PC-3 (cell line): ENCODE data around the gene THSD7A. TPM values are rescaled to one million over a fixed set of nuclear protein-coding genes. Genes with fewer than 3 reads are reported as not detected.

Experiments
- ATAC-seq: fragments of 200-7000 bp; cut with Tn5 transposase; 2 replicates; pipeline ENCODE4 v1.9.1; 2020; ENCODE audit warnings: mild to moderate bottlenecking, moderate library complexity
- BruUV-seq: library from RNA; stranded (reverse); fragments of 400-500 nt; replicated peaks from 2 replicates; lab custom pipeline; 2021; lab: Mats Ljungman, UMichigan
- CTCF ChIA-PET: fragments of 300-600 bp; sonication (Branson Sonifier 250); formaldehyde crosslinking; loops from one replicate; lab custom pipeline; 2022; ENCODE audit warnings: antibody characterized with exemption; lab: Charles Lee
- POLR2A ChIA-PET: fragments of 300-600 bp; sonication (Branson Sonifier 250); formaldehyde crosslinking; loops from one replicate; lab custom pipeline; 2022; ENCODE audit warnings: antibody characterized with exemption; ENCODE audit not compliant: unreplicated experiment; lab: Charles Lee
- DNase-seq: peaks from one replicate; pipeline ENCODE4 v3.0.0-alpha.2; 2015
- H2AFZ ChIP-seq: fragments of 300-600 bp; sonication (generic); 2 replicates; pipeline ENCODE4 v1.6.0; 2016; ENCODE audit warnings: antibody characterized with exemption, low read length
- H3F3A ChIP-seq: fragments of 300-600 bp; sonication (generic); one replicate; pipeline ENCODE4 v1.6.0; 2017; ENCODE audit warnings: antibody characterized with exemption, low read length, control low read depth, mild to moderate bottlenecking; ENCODE audit not compliant: unreplicated experiment
- H3K27ac ChIP-seq: fragments of 300-600 bp; sonication (generic); 2 replicates; pipeline ENCODE4 v1.5.1; 2016; ENCODE audit warnings: mild to moderate bottlenecking, low read length
- H3K27me3 ChIP-seq: fragments of 300-600 bp; sonication (generic); 2 replicates; pipeline ENCODE4 v1.6.1; 2016; ENCODE audit warnings: low read length, mixed read lengths
- H3K36me3 ChIP-seq: fragments of 300-600 bp; sonication (generic); 2 replicates; pipeline ENCODE4 v1.6.1; 2016; ENCODE audit warnings: low read depth, mixed run types, low read length, mixed read lengths
- H3K4me1 ChIP-seq: fragments of 300-600 bp; sonication (generic); 2 replicates; pipeline ENCODE4 v1.5.1; 2016; ENCODE audit warnings: low read length; ENCODE audit not compliant: insufficient read depth
- H3K4me2 ChIP-seq: fragments of 300-600 bp; sonication (generic); 2 replicates; pipeline ENCODE4 v1.6.0; 2016; ENCODE audit warnings: low read length
- H3K4me3 ChIP-seq: fragments of 300-600 bp; sonication (generic); 2 replicates; pipeline ENCODE4 v1.5.1; 2016; ENCODE audit warnings: mild to moderate bottlenecking, low read length, mixed read lengths
- H3K79me2 ChIP-seq: fragments of 300-600 bp; sonication (generic); 2 replicates; pipeline ENCODE4 v1.6.1; 2017; ENCODE audit warnings: low read length, mixed read lengths
- H3K9ac ChIP-seq: fragments of 300-600 bp; sonication (generic); 2 replicates; pipeline ENCODE4 v1.6.0; 2016; ENCODE audit warnings: mild to moderate bottlenecking, low read length
- H3K9me2 ChIP-seq: fragments of 300-600 bp; sonication (generic); replicated peaks from 2 replicates; pipeline ENCODE4 v1.6.1; 2016; ENCODE audit warnings: mixed run types, low read length, mixed read lengths
- H3K9me3 ChIP-seq: fragments of 300-600 bp; sonication (generic); 2 replicates; pipeline ENCODE4 v1.6.1; 2016; ENCODE audit warnings: low read length, mixed read lengths
- H4K20me1 ChIP-seq: fragments of 300-600 bp; sonication (generic); 2 replicates; pipeline ENCODE4 v1.6.1; 2016; ENCODE audit warnings: low read length, mixed read lengths
- CTCF ChIP-seq: fragments of 300-600 bp; sonication (generic); conservative IDR thresholded peaks from 2 replicates; pipeline ENCODE4 v1.5.1; 2017; ENCODE audit warnings: antibody characterized with exemption, low read depth, mild to moderate bottlenecking, low read length
- EZH2 ChIP-seq: fragments of 300-600 bp; sonication (generic); IDR thresholded peaks from one replicate; pipeline ENCODE4 v1.6.1; 2017; ENCODE audit warnings: antibody characterized with exemption, mild to moderate bottlenecking, low read length; ENCODE audit not compliant: unreplicated experiment
- EZH2phosphoT487 ChIP-seq: fragments of 300-600 bp; sonication (generic); IDR thresholded peaks from 2 replicates; pipeline ENCODE4 v1.6.1; 2018; ENCODE audit warnings: mild to moderate bottlenecking, antibody characterized with exemption, low read length, borderline replicate concordance
- intact Hi-C: fragments of 100-400 bp; cut with micrococcal nuclease; formaldehyde crosslinking; loops from 2 replicates; pipeline ENCODE4 v1.9.0; 2023
- total RNA-seq: library from RNA; depleted of rRNA; stranded (reverse); fragments of >200 nt; gene quantifications from 2 replicates; pipeline ENCODE4 v1.2.3, GENCODE V29; 2014

Gene THSD7A
- total RNA-seq, 1 experiment from 2014 or later: 0.04 TPM

GRCh38 chr7:11552676-11553296 is 279.2 kb downstream of the THSD7A start:
- DNase-seq: no peak
- ChIA-PET CTCF (no interaction called here), POLR2A (no interaction called here)
- no peak overlapping the region for H3K4me2 ChIP-seq
- no peak for ATAC-seq
- no peaks in the 10 kb centered on the region for H3K9me3 ChIP-seq
- H3F3A ChIP-seq: no peaks in the 10 kb centered on the region
- intact Hi-C loops: no loop called here
- H3K36me3 ChIP-seq: no peaks in the 10 kb centered on the region
- TF ChIP-seq EZH2 (no peak), CTCF (no peak), EZH2phosphoT487 (no peak)
- no peak overlapping the region for H3K9ac ChIP-seq
- H3K9me2 ChIP-seq: no peaks in the 10 kb centered on the region
- H2AFZ ChIP-seq: no peak overlapping the region
- no peaks in the 10 kb centered on the region for H3K4me1 ChIP-seq
- no peaks in the 10 kb centered on the region for H3K27me3 ChIP-seq
- H3K27ac ChIP-seq: no peak overlapping the region
- no peaks in the 10 kb centered on the region for H4K20me1 ChIP-seq
- no TSS peak for BruUV-seq
- H3K4me3 ChIP-seq: no peak overlapping the region
- H3K79me2 ChIP-seq: no peaks in the 10 kb centered on the region

- H3K4me1 ChIP-seq: no peaks in the 10 kb centered on the region
- no peaks in the 10 kb centered on the region for H3K79me2 ChIP-seq
- H3F3A ChIP-seq: no peaks in the 10 kb centered on the region
- intact Hi-C loops: no loop called here
- no peak overlapping the region for H2AFZ ChIP-seq
- no peaks in the 10 kb centered on the region for H3K9me2 ChIP-seq
- no peaks in the 10 kb centered on the region for H3K36me3 ChIP-seq
- no peak overlapping the region for H3K27ac ChIP-seq
- ChIA-PET CTCF (no interaction called here), POLR2A (no interaction called here)
- H3K27me3 ChIP-seq: no peaks in the 10 kb centered on the region
- BruUV-seq: no TSS peak
- H3K9ac ChIP-seq: no peak overlapping the region
- H3K4me2 ChIP-seq: no peak overlapping the region
- H3K9me3 ChIP-seq: no peaks in the 10 kb centered on the region
- no peak overlapping the region for H3K4me3 ChIP-seq
- DNase-seq: no peak
- no peaks in the 10 kb centered on the region for H4K20me1 ChIP-seq
- TF ChIP-seq EZH2 (no peak), EZH2phosphoT487 (no peak), CTCF (no peak)
- no peak for ATAC-seq
These were observed 280.5 kb downstream of the THSD7A start for GRCh38 chr7:11551470-11551869.

GRCh38 chr7:11548532-11548931 is 283.5 kb downstream of the THSD7A start:
- H3K4me1 ChIP-seq: no peaks in the 10 kb centered on the region
- no peaks in the 10 kb centered on the region for H3K36me3 ChIP-seq
- no peak overlapping the region for H3K27ac ChIP-seq
- no peaks in the 10 kb centered on the region for H4K20me1 ChIP-seq
- H3F3A ChIP-seq: no peaks in the 10 kb centered on the region
- ATAC-seq (peak; percentile 57), DNase-seq (peak; percentile 25)
- no TSS peak for BruUV-seq
- no peak overlapping the region for H3K9ac ChIP-seq
- no peak overlapping the region for H2AFZ ChIP-seq
- H3K9me2 ChIP-seq: no peaks in the 10 kb centered on the region
- no peaks in the 10 kb centered on the region for H3K9me3 ChIP-seq
- TF ChIP-seq EZH2phosphoT487 (no peak), EZH2 (no peak), CTCF (no peak)
- POLR2A ChIA-PET: no interaction called here
- no peak overlapping the region for H3K4me2 ChIP-seq
- CTCF ChIA-PET: no interaction called here
- H3K27me3 ChIP-seq: no peaks in the 10 kb centered on the region
- intact Hi-C loops: no loop called here
- H3K4me3 ChIP-seq: no peak overlapping the region
- H3K79me2 ChIP-seq: no peaks in the 10 kb centered on the region
